GM12865 (cell line): ENCODE data around the gene M1AP.

Experiments used
- DNase-seq: peaks from one replicate; pipeline ENCODE4 v3.0.0; 2010; ENCODE audit warnings: low read depth
- H3K4me3 ChIP-seq: 2 replicates; pipeline ENCODE4 v1.5.1; 2011; ENCODE audit warnings: mild to moderate bottlenecking, low read depth, low read length, control low read depth
- CTCF ChIP-seq: IDR thresholded peaks from 2 replicates; pipeline ENCODE4 v1.5.1; 2011; ENCODE audit warnings: low read length, control low read depth, low read depth, inconsistent platforms; ENCODE audit not compliant: insufficient read depth; ENCODE audit errors: missing control alignments

Gene M1AP

GRCh38 chr2:74597410-74597809 is 50.7 kb downstream of the M1AP start:
- TF ChIP-seq CTCF: no peak
- no peak overlapping the region for H3K4me3 ChIP-seq
- no peak for DNase-seq

- no peak overlapping the region for H3K4me3 ChIP-seq
- TF ChIP-seq CTCF: no peak
- no peak for DNase-seq
Observed at GRCh38 chr2:74596584-74596983, 51.5 kb downstream of the M1AP start.

GRCh38 chr2:74593826-74594772 is 54.0 kb downstream of the M1AP start:
- no peak for TF ChIP-seq CTCF
- DNase-seq: no peak
- no peak overlapping the region for H3K4me3 ChIP-seq

- H3K4me3 ChIP-seq: no peak overlapping the region
- no peak for TF ChIP-seq CTCF
- no peak for DNase-seq
Observed at GRCh38 chr2:74588664-74589063, 59.5 kb downstream of the M1AP start.

- TF ChIP-seq CTCF: peak; percentile 62
- H3K4me3 ChIP-seq: no peak overlapping the region
- DNase-seq: peak; percentile 85
Observed at GRCh38 chr2:74587664-74588277, 60.4 kb downstream of the M1AP start.

GRCh38 chr2:74585406-74586185 is 62.5 kb downstream of the M1AP start:
- TF ChIP-seq CTCF: no peak
- peak overlapping the region; percentile 21; the same call in 1 of the 2 replicates for H3K4me3 ChIP-seq
- peak; percentile 63 for DNase-seq
